NCI-H2107 treated with DMSO at 0.1 percent for 48 hours (cell line): ENCODE measurements around the gene CUX1.

ENCODE experiments used
- DNase-seq: peaks from one replicate; lab custom pipeline; 2025; ENCODE audit not compliant: unreplicated experiment; lab: John Stamatoyannopoulos, UW

Gene CUX1

DNA sequence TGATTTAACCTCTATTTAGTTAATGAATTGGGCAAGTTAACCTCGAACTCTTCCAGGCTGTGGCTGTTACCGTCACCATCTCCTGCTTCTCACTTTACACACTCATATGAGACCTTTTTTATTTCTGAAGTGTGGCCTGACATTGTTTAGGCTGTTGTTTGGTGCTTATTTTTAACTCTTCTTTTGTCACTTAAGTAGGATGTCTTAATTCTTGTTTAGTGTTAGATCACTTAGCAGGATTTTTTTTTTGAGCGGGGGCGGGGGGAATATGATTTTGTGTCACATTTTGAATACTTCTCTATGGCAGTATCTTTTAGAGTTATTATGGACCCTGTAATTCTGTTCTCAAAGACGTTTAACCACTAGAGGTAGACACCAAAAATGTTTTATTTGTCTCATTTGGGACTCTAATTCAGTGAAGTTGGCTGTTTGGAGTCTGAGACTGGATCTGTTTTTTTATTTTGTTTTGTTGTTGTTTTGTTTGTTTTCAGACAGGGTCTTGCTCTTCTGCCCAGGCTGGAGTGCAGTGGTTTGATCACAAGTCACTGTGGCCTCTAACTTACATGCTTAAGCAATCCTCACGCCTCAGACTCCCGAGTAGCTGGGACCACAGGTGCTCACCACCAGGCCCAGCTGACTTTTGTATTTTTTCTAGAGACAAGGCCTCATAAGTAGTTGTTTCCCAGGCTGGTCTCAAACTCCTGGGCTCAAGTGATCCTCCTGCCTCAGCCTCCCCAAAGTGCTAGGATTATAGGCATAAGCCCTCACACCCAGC is 73.5 kb downstream of the CUX1 start:
- DNase-seq, result peak; percentile 33

DNA sequence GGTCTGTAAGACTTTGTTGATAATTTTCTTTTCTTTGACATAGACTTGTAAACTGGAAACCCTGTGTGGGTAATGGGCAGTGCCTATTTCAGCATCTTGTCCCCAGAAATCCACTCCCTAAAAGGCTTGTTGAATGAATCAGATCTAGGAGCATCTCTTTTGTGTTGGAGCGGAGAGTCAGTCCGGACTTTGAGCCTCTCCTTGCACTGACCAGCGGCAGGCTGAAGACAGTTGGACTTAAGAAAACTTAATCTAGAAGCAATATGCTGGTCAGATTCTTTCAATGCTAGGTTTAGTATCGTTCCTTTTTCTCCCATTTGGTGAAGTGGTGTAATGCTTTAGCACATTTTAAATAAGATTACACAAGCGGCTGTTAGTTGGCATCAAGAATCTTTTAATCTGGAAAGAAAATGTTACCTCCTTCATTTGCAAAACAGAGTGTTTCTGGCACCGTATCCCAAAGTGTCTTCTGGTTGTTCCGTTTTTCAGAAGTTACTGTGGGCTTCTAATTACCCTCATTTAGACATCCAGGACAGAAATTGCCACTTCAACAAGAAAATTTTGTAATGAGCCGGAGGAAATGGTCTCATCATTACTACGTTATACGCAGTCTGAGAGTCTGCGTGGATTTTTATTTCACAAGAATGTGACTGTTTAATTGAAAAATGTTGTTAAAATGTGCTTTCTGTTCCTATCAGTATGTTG is 74.7 kb downstream of the CUX1 start:
- DNase-seq, result no peak

DNA sequence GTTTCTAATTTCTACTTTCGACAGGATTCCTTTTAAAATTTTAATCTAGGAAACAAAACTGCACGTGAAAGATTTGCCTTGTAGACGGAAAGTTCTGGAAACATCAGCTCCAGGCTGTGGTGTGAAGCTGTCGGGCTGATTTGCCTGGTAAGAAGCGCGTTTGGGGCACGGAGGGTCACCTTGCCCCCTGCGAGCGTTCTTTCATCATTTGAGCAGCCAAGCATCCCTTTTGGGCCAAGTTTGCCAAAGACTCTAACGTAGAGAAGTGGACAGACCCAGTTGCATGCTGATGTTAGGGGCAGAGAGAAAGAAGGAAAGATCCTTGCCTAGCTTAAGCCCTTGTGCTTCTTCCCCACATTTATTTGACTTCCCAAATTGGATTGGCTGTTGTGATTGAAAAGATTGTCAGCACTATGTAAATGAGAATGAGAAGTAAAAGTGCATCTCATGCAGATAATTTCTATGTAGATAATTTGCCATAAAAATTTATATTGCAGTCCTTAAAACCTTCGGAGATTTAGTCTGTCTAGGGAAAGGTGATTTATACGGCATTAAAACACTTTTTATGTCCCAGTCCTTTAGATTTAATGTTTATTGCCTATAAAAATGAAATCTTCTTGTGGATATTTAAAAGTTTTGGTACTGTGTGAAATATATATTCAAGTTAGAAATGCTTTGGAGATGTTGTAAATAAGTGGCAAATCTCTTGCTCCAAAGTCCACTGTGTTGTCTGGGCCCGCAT is 76.1 kb downstream of the CUX1 start:
- no peak for DNase-seq

DNA sequence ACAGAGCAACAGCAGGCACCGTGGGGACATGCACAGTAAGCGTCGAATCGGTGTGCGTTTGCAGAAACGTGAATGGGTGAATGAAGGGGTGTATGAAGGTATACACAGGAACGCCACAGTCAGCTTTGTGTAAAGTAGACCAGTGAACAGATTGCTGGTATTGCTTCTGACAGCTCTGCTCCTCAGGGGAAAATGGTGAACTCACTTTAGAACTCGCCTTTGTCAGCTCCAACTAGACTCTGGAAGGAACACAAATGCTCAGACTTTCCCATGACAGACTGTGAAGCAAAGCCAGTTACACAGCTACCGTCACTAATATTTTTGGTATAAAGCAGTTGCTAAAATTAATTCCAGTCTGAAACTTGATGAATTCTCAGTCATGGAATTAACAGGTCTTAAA is 78.9 kb downstream of the CUX1 start:
- DNase-seq, result no peak

DNA sequence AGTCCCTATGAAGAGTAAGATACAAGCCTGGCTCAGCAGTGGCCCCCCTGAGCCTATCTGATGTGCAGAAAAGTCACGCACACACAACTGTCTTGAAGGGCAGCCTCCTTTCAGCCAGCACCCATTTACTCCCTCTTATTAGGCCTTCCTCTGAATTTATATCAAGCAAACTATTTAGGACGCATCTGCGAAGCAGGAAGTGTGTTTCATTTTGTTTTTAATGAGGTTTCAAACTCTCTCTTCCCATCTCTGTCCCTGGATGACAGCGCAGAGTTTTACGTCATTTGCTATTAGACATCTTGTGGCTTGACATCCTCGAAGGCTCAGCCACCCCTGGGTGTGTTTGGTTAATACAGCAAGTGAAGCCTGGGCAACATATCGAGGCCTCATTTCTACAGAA is 79.5 kb downstream of the CUX1 start:
- no peak for DNase-seq

DNA sequence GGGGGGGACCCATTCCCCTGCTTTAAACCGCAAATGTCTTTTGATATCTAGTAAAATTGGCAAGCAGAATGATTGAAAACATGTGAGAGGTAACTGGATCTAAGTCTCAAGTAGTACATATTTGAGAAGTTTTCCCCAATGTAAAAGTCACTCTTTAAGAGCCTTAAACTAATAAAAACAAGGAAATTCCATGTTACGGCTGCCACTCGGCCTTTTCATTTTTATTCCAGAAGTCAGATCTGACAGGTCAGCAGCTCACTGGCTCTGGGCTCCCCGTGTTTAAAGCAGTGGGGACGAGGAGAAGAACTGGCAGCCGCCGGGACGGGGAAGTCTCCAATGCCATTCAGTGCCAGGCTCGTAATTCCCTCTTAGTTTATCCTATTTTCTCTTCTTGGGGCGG is 80.7 kb downstream of the CUX1 start:
- DNase-seq, result no peak

DNA sequence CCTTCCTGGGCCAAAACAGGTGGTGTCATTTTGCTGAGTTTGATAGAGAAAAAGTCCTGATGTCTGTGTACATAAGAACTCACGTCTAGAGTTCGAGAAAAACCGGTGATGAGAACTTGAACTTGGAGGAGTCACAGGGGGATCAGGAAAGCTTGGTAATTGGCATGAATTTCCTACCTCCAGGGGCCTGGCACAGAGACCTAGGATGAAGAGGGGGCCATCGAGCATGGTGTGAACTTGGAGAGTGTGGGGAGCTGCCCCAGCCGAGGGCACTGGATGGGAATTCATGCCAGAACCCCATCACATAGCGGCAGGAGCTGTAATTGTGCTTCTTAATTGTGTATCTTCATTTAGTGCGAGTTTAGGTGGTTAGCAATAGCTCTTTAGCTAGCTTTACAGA is 82.2 kb downstream of the CUX1 start:
- DNase-seq, result no peak

DNA sequence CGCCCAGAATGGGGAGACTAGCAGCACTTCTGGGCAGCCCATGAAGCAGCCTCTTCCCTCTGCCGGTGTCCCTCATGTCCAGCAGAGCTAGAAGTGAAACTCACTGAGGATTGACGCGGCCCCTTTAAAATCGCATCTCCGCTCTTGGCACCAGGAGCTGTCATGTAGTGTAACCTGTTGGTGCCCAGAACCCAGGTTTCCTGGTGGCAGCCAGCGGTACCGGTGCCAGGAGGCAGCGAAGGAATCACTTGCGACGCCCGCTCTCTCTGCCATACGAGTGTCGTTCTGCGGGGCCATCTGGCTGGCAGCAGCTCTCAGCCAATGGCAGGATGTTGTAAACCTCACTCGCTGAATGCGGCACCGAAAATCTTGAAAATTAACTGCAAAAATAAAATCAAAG is 82.7 kb downstream of the CUX1 start:
- DNase-seq, result no peak

DNA sequence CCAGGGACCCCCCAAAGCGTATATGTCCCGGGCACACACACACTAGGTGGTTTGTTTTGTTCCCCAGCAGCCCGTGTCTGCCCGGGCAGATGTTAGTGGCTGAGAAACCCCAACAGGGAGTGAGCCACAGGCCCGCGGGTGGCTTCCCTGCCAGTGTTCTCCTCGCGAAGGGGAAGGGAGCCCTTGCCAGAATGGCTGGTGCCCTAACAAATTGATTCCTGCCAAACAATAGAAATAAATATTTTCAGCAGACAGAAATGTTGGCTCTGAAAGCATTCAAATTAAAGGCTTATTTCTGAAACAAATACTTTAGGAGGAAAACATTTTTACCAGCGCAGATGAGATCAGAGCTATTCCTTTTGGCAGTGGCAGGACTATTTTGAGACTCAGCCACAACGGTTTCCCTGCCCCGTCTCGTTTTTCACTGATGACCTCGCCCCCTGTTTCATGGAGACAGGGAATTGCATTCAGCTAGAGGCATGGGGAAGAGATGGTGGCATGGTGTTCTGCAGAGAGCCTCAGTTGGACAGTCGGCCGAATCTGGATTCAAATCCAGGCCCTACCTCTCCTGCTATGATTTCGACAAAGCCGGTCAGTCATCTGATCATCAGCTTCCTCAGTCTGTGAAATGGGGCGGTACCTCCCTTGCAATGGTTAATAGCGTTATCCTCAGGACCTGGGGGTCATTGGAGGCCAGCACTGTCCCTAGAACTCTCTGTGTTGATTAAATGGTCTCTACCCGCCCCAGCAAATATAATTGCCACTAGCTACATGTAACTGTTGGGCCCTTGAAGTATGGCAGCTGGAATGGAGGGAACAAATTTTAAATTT is 84.5 kb downstream of the CUX1 start:
- DNase-seq, result no peak

DNA sequence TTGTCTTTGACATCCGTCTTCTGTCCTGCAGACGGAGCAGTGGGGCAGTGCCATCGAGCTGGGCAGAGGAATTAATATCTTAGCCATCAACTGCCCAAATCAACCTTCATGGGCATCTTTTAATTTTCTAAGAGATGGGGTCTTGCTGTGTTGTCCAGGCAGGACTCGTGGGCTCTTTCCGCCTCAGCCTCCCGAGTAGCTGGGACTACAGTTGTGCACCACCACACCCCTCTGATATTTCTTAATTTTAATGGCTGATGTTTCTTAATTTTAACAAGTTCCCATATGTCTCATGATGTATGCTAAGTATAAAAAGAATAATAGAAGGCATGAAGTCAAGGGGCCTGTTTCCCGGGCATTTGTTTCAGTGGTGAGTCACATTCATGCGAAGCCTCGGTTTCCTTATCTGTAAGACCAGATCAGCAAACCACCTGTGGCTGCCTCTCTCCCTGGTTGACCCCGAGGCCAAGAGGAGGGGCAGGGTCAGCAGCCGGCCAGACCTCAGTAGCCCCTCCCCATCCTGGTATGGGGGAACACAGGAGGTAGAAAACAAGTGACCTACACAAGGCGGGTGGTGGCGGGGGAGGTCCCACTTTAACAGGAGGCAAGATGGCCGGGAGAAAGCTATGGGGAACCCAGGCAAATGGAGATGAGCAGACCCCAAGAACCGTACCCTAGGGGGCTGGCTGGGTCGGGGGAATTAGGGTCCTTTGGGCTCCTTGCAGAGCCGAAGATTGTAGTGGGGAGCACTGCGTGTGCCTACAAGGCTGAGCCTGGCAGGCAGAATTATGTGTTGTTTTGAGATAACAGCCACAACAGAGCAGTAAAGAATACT is 85.5 kb downstream of the CUX1 start:
- no peak for DNase-seq

DNA sequence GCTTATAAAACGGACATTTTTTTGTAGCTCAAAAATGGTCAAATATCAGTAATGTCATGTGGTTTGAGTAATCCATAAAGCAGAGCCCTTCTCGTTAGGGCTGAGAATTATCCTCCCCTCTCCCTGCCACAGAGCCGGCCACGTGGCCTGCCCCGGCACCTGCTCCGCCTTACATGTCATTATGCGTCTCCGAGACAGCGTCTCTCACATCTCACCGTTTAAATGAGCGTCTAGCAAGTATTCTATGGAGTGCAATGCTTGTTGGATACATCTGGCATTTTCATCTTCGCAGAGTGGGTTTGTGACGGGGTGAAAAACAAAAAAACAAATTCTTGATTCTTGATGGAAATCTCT is 86.1 kb downstream of the CUX1 start:
- no peak for DNase-seq

DNA sequence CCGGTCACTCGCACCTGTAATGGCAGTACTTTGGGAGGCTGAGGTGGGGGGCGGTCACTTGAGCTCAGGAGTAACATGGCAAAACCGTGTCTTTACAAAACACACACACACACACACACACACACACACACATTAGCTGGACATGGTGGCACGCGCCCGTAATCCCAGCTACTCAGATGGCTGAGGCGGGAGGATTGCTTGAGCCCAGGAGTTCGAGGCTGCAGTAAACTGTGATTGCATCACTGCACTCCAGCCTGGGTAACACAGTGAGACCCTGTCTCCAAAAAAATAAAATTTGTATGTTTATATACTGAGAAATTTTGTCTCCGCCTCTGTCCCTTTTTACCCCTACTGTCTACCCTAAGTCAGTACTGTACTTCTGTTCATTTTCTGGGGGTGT is 86.6 kb downstream of the CUX1 start:
- DNase-seq, result no peak

DNA sequence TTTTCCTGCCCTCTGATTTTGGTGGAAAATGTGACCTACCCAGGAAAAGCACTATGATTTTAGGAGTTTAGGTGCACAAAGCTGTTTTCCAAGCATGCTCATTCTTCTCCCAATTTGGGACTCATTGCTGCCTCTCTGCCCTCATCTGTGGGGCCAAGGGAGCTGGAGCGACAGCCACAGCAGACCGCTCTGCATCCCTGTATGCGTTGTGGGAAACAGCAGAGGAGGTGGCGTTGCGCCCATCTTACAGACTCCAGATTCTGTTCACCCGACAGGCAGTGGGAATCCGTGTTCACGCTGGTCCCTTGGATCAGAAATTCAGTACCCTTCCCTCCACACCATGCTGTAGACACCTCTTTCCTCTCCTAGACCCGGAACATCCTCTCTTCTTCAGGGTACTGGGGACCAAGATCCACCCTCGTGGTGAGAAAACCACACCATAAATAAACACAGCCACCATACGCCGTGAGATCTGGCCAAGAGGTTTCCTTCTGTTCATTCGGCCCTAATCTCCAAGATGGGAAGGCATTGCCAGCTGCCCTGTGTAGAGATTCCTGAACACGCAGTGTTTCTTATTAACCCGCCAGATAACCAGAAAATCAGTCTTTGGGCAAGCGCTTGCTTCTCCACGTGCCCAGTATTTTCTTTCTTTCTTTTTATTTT is 87.9 kb downstream of the CUX1 start:
- DNase-seq, result no peak

DNA sequence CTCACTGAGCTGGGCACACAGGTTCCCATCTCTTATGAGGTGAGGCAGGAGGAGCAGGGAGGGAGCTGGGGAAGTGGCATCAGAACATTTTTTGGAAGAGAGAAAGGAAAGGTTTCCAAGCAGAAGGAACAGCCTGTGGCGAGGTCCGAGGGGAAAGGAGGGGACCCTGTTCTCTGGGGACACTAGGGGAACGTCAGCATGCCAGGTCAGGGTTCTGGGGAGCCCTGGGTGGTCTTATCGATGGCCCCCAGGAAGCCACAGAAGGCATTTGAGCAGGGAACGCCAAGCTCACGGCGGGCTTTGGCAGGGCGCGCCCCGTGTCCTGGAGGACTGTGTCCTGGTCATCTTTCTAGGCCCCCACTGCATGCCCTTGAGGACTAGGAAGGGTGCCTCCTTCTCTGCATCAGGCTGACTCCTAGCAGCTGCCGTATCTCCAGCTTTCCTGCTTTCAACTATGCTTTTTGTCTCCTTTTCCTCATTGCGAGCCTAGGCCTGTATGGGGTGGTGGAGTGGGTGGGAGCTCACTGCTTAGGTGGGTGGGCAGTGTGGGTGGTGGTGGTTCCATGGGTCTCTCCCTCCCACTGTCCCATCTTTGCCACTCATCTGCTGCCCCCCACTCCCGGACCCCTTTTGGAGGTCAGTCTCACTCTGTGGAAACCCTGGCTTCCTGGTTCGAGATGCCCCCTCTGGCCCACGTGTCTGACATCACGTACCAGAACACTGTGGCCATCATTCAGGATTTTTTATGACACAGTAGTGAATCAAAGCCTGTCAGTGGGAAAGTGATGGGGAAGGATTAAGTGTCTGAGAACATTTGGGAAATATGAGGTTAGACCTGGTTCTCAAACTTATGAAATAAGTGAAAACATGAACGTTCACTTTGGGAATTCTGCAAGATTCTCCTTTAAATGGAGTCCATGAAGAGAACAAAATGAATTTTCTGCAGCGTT is 89.1 kb downstream of the CUX1 start:
- DNase-seq, result no peak

DNA sequence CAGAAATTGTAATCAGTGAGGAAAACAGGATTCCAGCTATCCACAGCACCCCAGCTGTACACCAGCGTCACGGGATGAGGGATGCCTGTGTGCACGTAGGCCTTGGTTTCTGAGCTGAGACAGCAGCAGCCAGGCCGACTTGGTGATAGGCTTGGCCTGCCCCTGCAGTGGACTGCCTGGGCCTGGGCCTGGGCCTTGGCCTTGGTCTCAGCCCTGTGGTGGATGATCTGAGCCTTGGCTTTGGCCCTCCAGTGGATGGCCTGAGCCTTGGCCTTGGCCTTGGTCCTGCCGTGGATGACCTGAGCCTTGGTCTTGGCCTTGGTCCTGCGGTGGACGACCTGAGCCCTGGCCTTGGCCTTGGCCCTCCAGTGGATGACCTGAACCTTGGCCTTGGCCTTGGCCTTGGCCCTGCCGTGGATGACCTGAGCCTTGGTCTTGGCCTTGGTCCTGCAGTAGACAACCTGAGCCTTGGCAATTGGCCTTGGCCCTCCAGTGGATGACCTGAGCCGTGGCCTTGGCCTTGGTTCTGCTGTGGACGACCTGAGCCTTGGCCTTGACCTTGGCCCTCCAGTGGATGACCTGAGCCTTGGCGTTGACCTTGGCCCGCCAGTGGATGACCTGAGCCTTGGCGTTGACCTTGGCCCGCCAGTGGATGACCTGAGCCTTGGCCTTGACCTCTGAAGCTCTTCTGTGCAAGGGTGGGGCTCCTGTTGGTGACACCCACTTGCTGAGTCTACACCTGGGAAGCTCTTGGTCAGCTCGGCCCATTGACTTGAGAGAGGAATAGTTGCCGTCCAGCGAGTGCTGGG is 93.8 kb downstream of the CUX1 start:
- DNase-seq, result no peak

DNA sequence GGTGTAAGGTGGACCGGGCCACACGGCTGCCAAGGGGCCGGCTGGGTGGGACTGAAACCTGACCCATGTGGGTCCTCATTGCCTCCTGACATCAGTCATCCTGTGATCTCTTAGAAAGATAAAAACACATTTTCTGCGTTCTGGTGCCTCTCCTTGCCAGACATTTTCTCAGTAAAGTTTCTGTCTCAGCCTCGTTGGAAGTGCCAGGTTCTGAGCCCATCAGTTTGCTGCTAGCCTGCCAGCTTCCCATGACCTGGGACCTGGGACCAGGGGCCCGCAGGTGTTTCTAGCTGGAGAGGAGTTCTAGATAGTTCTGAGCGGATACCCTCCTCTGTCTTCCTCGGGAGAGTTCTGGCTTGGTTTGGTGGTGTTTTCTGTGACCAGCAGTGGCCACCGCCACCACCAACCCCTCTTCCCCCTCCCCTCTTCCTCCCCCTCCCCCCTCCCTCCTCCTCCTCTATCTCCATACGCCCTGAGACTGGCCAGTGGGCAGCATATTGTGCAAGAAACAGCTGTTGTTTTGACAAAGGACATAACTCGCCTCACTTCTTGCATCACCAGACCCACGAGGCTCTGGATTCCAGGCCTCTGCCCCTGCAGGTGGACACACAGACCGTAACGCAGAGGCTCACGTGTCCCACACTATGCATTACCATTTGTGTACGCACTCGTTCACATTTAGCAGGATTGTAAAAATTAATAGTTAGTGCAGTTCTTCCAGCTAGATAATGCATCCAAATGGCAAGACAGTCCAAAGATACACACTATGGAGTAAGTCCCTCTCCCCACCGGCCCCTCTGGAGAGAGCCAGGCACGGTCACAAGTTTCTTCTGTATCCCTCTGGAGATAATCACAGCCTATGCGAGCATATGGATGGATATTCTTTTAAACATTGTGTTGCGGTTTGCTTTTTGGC is 94.6 kb downstream of the CUX1 start:
- no peak for DNase-seq

DNA sequence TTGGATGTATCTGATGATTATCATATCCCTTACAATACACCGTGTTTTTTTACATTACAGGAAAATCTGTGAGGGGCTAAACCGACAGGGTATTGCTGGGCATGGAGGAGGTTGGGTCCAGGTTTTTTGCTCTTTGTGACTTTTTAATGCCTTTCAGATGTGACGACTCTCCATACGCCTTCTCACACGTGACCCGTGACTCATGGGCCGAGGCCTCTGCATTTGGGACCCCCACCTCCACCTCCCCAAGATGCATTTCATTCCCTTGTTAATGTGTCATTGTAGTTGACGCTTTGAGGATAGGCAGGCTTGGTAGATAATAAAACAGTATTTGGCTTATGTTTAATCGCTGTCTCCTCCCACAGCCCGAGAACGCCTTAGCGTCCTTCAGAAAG is 95.3 kb downstream of the CUX1 start:
- no peak for DNase-seq
